ENCODE results near the gene LILRB3.

DNA sequence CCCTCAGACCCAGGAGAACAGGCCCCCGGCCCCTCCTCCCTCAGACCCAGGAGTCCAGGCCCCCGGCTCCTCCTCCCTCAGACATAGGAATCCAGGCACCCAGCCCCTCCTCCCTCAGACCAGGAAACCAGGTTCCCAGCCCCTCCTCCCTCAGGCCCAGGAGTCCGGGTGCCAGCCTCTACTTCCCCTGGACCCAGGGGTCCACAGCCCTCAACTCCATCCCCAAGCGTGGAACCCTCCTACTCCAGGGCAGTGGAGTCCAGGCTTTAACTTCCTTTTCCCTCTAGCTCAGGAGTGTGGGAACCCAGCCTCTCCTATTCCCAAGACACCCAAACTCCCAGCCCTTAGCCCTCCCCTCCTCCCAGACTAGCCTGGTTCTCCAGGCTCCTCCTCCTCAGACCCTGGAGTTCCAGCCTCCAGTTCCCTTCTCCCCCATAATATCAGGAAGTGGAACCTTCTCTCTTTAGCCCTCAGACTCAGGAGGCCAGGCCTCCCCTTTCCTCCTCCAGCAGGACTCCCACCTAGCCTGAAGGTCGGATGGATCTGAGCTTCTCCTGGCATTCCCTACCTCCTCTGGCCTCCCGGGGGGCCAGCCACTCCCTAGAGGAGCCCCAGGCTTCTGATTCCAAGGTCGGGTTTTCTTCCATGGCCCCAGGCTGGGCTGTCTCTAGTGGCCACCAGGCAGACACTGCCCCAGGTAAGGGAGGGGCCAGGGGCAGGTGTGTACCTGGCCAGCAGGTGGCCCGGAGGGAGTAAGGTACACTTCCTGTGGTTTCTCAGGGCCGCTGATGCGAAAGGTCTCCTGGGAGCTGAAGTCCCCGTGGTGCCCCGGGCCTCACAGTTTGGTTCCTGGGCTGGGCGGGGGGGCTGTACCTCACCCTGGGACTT, 50.1 kb downstream of the LILRB3 start, which contains the start of gene TMC4:
- TF ChIP-seq POLR2A (IDR thresholded peaks at IDR 0.05), result peak; percentile 41 to 81 (median 81)
- TF ChIP-seq, protein P1, sequence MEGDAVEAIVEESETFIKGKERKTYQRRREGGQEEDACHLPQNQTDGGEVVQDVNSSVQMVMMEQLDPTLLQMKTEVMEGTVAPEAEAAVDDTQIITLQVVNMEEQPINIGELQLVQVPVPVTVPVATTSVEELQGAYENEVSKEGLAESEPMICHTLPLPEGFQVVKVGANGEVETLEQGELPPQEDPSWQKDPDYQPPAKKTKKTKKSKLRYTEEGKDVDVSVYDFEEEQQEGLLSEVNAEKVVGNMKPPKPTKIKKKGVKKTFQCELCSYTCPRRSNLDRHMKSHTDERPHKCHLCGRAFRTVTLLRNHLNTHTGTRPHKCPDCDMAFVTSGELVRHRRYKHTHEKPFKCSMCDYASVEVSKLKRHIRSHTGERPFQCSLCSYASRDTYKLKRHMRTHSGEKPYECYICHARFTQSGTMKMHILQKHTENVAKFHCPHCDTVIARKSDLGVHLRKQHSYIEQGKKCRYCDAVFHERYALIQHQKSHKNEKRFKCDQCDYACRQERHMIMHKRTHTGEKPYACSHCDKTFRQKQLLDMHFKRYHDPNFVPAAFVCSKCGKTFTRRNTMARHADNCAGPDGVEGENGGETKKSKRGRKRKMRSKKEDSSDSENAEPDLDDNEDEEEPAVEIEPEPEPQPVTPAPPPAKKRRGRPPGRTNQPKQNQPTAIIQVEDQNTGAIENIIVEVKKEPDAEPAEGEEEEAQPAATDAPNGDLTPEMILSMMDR (IDR thresholded peaks at IDR 0.05), result peak; percentile 31 to 96 (median 95)

All from body of pancreas (tissue), 4 donors.